ENCODE measurements around the gene CSTF1. TPM values are rescaled to one million over a fixed set of nuclear protein-coding genes. Genes with fewer than 3 reads are reported as not detected.

CSTF1 gene
- total and polyA plus RNA-seq, 2 of the 4 experiments (the other 2 are of a cell fraction) = 48.8 to 105 TPM

GRCh38 chr20:56423211-56423610, 30.8 kb downstream of the CSTF1 start:
- H3K79me1 ChIP-seq (ENCODE audit: low read depth in 1 of 2, low read length in 2 of 2) = peaks cover 38 to 76% of the 10 kb centered on the region in 2 experiments
- peak overlapping the region; percentile 83 to 95 for H4K8ac ChIP-seq (ENCODE audit: low read depth in 2 of 2, low read length in 2 of 2)
- H2BK5ac ChIP-seq (ENCODE audit: low read depth, low read length, poor library complexity, severe bottlenecking) = peak overlapping the region; percentile 93
- dilution Hi-C loops (cut with HindIII; ENCODE audit: low sequenced_read_pairs, unreplicated experiment) = no loop called here
- ChIA-PET POLR2A (ENCODE audit: unreplicated experiment) (interaction anchor here (0.7 kb wide), 1 partner anchor 10 kb away, joined by 3 read pairs; no protein-coding TSS in a partner anchor), CTCF (interaction anchor here (1.0 kb wide), 1 partner anchor 12 kb away, joined by 3 read pairs; no protein-coding TSS in a partner anchor)
- BruUV-seq (replicated peaks) = no TSS peak
- no peak for ATAC-seq (ENCODE audit: low read depth)
- no peak overlapping the region for H3K4me3 ChIP-seq (ENCODE audit: insufficient read depth, low read depth, low read length)
- peak overlapping the region; percentile 95; the same call in 1 of the 2 replicates for H4K5ac ChIP-seq (ENCODE audit: low read depth, low read length)
- no peak overlapping the region for H2AK9ac ChIP-seq (replicated peaks; ENCODE audit: low read depth, low read length, poor library complexity)
- peak overlapping the region; percentile 97 for H2AK5ac ChIP-seq (ENCODE audit: low read depth, low read length)
- intact Hi-C loops (cut with micrococcal nuclease) = no loop called here
- no peak for TF ChIP-seq BHLHE40 (IDR thresholded peaks at IDR 0.05; ENCODE audit: low read depth, low read length)
- TF ChIP-seq MAFK (IDR thresholded peaks at IDR 0.05; ENCODE audit: low read depth, low read length) = no peak
- no peak for TF ChIP-seq CEBPB (IDR thresholded peaks at IDR 0.05; ENCODE audit: low read depth, low read length)
- no peak for TF ChIP-seq MXI1 (IDR thresholded peaks at IDR 0.05; ENCODE audit: borderline replicate concordance, low read depth, low read length)
- no peak for TF ChIP-seq FOS (IDR thresholded peaks at IDR 0.05; ENCODE audit: low read depth, low read length)
- no peak for TF ChIP-seq POLR2A (IDR thresholded peaks at IDR 0.05; ENCODE audit: low read depth, low read length)
- TF ChIP-seq USF2 (IDR thresholded peaks at IDR 0.05; ENCODE audit: low read depth, low read length) = no peak
- no peak for TF ChIP-seq SMC3 (IDR thresholded peaks at IDR 0.05; ENCODE audit: low read depth, low read length)
- no peak for TF ChIP-seq RCOR1 (IDR thresholded peaks at IDR 0.05; ENCODE audit: insufficient replicate concordance, low read length)
- no peak for TF ChIP-seq MAZ (IDR thresholded peaks at IDR 0.05; ENCODE audit: borderline replicate concordance, low read depth, low read length)
- TF ChIP-seq NFE2L2 (IDR thresholded peaks at IDR 0.05; ENCODE audit: low read depth, low read length) = no peak
- TF ChIP-seq RAD21 (IDR thresholded peaks at IDR 0.05; ENCODE audit: low read length) = no peak
- no peak for TF ChIP-seq CTCF (conservative IDR thresholded peaks at IDR 0.05; ENCODE audit: low read depth, low read length)
- TF ChIP-seq CHD1 (IDR thresholded peaks at IDR 0.05; ENCODE audit: low read depth, low read length) = no peak
- TF ChIP-seq, protein P1, sequence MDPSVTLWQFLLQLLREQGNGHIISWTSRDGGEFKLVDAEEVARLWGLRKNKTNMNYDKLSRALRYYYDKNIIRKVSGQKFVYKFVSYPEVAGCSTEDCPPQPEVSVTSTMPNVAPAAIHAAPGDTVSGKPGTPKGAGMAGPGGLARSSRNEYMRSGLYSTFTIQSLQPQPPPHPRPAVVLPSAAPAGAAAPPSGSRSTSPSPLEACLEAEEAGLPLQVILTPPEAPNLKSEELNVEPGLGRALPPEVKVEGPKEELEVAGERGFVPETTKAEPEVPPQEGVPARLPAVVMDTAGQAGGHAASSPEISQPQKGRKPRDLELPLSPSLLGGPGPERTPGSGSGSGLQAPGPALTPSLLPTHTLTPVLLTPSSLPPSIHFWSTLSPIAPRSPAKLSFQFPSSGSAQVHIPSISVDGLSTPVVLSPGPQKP (IDR thresholded peaks at IDR 0.05; ENCODE audit: borderline replicate concordance, low read depth, low read length) = no peak
- no peak for TF ChIP-seq RFX5 (IDR thresholded peaks at IDR 0.05; ENCODE audit: low read depth, low read length)
- H3K27me3 ChIP-seq (ENCODE audit: control insufficient read depth, insufficient read depth, low read length) = no peaks in the 10 kb centered on the region
- H4K20me1 ChIP-seq (ENCODE audit: insufficient read depth, low read length) = no peaks in the 10 kb centered on the region
- H3K27ac ChIP-seq (ENCODE audit: insufficient read depth, low read length) = peak overlapping the region; percentile 90
- no peak for DNase-seq
- peak overlapping the region; percentile 74 for H3K18ac ChIP-seq (ENCODE audit: low read depth, low read length)
- H2BK120ac ChIP-seq (ENCODE audit: low read depth, low read length) = peak overlapping the region; percentile 99
- in situ Hi-C loops (cut with MboI; ENCODE audit: low sequenced_read_pairs) = no loop called here
- no peak overlapping the region for H3K9ac ChIP-seq (ENCODE audit: low read depth, low read length)
- H3K9me1 ChIP-seq (ENCODE audit: insufficient read depth, low read length) = peaks cover 22% of the 10 kb centered on the region
- H2BK20ac ChIP-seq (ENCODE audit: low read depth, low read length) = peak overlapping the region; percentile 98
- H3K4ac ChIP-seq (ENCODE audit: low read depth, low read length) = peak overlapping the region; percentile 97
- no peak overlapping the region for H3K4me2 ChIP-seq (ENCODE audit: low read depth, low read length)
- H2BK15ac ChIP-seq (ENCODE audit: low read depth, low read length) = peak overlapping the region; percentile 95; the same call in 2 of the 3 replicates
- peak overlapping the region; percentile 93; the same call in 1 of the 2 replicates for H3K14ac ChIP-seq (replicated peaks; ENCODE audit: low read depth, low read length)
- H3K23ac ChIP-seq (ENCODE audit: low read depth, low read length) = peak overlapping the region; percentile 86; the same call in 1 of the 2 replicates
- H3K4me1 ChIP-seq (ENCODE audit: control insufficient read depth, insufficient read depth, low read length) = peaks cover 39% of the 10 kb centered on the region
- WGBS, 2 experiments (ENCODE audit: extremely low coverage in 2 of 2, insufficient read length in 1 of 2) = no CpG with 5 or more reads among the region's 1 CpG
- no peaks in the 10 kb centered on the region for H3K9me3 ChIP-seq (ENCODE audit: control insufficient read depth, insufficient read depth, low read length)
- peak overlapping the region; percentile 97 for H4K91ac ChIP-seq (ENCODE audit: insufficient read depth, low read depth, low read length)
- peaks cover 20% of the 10 kb centered on the region for H3K36me3 ChIP-seq (ENCODE audit: control insufficient read depth, insufficient read depth, low read length)
- peak overlapping the region; percentile 85 for H3K56ac ChIP-seq (ENCODE audit: extremely low read depth, insufficient read depth, low read length)
- H2AFZ ChIP-seq (replicated peaks; ENCODE audit: low read length, poor library complexity) = no peak overlapping the region
